IMR-90 (cell line): ENCODE data around the gene CYSTM1.

Experiments
- BHLHE40 ChIP-seq: fragments of 150-350 bp; IDR thresholded peaks from 2 replicates; pipeline ENCODE4 v1.6.1; 2016; ENCODE audit warnings: mild to moderate bottlenecking, low read depth, low read length
- CTCF ChIP-seq: conservative IDR thresholded peaks from 2 replicates; pipeline ENCODE4 v1.5.1; 2012; ENCODE audit warnings: mild to moderate bottlenecking, low read depth, low read length, improper control_type of control experiment
- FOS ChIP-seq: fragments of 150-350 bp; IDR thresholded peaks from 2 replicates; pipeline ENCODE4 v1.6.1; 2016; ENCODE audit warnings: low read depth, low read length
- POLR2A ChIP-seq: IDR thresholded peaks from 2 replicates; pipeline ENCODE4 v1.6.1; 2012; ENCODE audit warnings: mild to moderate bottlenecking, low read depth, low read length
- RAD21 ChIP-seq: IDR thresholded peaks from 2 replicates; pipeline ENCODE4 v1.6.1; 2012; ENCODE audit warnings: low read length, improper control_type of control experiment
- SMC3 ChIP-seq: fragments of 150-350 bp; IDR thresholded peaks from 2 replicates; pipeline ENCODE4 v1.6.1; 2016; ENCODE audit warnings: low read depth, mild to moderate bottlenecking, antibody characterized with exemption, low read length, moderate library complexity

GRCh38 chr5:140174014-140174413, 974 bp upstream of the CYSTM1 start:
- TF ChIP-seq CTCF (no peak), SMC3 (no peak), RAD21 (no peak), POLR2A (no peak), FOS (no peak), BHLHE40 (no peak)
